ENCODE results near the gene ZMIZ1.

- no peak for TF ChIP-seq CTCF (IDR thresholded peaks at IDR 0.05)
- TF ChIP-seq TCF7L2 (IDR thresholded peaks at IDR 0.05; ENCODE audit: low read depth, low read length) = no peak
- TF ChIP-seq, protein P1, sequence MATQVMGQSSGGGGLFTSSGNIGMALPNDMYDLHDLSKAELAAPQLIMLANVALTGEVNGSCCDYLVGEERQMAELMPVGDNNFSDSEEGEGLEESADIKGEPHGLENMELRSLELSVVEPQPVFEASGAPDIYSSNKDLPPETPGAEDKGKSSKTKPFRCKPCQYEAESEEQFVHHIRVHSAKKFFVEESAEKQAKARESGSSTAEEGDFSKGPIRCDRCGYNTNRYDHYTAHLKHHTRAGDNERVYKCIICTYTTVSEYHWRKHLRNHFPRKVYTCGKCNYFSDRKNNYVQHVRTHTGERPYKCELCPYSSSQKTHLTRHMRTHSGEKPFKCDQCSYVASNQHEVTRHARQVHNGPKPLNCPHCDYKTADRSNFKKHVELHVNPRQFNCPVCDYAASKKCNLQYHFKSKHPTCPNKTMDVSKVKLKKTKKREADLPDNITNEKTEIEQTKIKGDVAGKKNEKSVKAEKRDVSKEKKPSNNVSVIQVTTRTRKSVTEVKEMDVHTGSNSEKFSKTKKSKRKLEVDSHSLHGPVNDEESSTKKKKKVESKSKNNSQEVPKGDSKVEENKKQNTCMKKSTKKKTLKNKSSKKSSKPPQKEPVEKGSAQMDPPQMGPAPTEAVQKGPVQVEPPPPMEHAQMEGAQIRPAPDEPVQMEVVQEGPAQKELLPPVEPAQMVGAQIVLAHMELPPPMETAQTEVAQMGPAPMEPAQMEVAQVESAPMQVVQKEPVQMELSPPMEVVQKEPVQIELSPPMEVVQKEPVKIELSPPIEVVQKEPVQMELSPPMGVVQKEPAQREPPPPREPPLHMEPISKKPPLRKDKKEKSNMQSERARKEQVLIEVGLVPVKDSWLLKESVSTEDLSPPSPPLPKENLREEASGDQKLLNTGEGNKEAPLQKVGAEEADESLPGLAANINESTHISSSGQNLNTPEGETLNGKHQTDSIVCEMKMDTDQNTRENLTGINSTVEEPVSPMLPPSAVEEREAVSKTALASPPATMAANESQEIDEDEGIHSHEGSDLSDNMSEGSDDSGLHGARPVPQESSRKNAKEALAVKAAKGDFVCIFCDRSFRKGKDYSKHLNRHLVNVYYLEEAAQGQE (IDR thresholded peaks at IDR 0.05; ENCODE audit: insufficient read depth in 1 of 2, low read depth in 2 of 2, low read length in 1 of 2) = no peak
- no peak for TF ChIP-seq POLR2AphosphoS5 (IDR thresholded peaks at IDR 0.05; ENCODE audit: low read depth, low read length)
- TF ChIP-seq SIN3A (IDR thresholded peaks at IDR 0.05; ENCODE audit: borderline replicate concordance, insufficient read depth, low read depth, low read length) = no peak
These were observed 71.5 kb downstream of the ZMIZ1 start for GRCh38 chr10:79140085-79140793.
